ENCODE data around the gene PC. TPM values are rescaled to one million over a fixed set of nuclear protein-coding genes. Genes with fewer than 3 reads are reported as not detected.

Gene PC
- polyA plus RNA-seq, 4 donors, result 44.3 to 58.3 (median 53.0) TPM

DNA sequence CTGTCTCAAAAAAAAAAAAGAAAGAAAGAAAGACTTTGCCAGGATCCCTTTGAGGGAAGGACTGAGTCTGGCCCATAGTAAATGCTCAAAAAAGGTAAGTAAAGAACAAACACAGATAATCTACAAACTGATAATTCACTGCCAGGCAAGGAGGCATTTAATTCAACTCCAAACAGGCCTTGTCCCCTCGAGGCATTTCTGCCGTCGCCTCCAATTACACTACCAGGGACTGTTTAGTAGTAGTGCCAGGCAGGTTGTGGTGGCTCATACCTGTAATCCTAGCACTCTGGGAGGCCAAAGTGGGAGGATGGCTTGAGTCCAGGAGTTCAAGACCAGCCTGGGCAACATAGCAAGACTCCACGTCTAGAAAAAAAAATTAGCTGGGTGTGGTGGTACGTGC lies 43.7 kb downstream of the PC start:
- no peak for DNase-seq (ENCODE audit: low read depth in 4 of 4, low spot score in 2 of 4)

DNA sequence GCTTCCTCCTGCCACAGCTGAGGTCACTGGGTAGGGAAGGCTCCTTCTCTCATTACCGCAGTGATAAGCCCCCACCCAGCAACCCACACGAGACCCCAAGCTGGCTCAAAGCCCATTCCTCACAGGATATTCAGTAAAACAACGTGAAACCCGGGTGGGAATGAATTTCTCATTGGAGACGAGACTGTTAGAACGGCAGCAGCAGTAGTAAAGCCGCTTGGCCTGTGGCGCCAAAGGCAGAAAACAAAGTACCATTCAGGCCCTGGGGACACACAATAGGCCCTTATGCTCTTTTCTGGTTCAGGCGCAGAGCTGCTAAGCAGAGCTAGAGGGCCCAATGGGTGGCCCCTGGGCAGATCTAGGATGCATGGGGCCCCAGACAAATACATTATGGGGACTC lies 45.3 kb downstream of the PC start:
- DNase-seq (ENCODE audit: low read depth in 4 of 4, low spot score in 2 of 4), result no peak

GRCh38 chr11:66912361-66912760 lies 45.8 kb downstream of the PC start:
- DNase-seq (ENCODE audit: low read depth in 4 of 4, low spot score in 2 of 4), result no peak

- no peak for DNase-seq (ENCODE audit: low read depth in 4 of 4, low spot score in 2 of 4)
These were observed 47.5 kb downstream of the PC start for GRCh38 chr11:66910669-66911068.

DNA sequence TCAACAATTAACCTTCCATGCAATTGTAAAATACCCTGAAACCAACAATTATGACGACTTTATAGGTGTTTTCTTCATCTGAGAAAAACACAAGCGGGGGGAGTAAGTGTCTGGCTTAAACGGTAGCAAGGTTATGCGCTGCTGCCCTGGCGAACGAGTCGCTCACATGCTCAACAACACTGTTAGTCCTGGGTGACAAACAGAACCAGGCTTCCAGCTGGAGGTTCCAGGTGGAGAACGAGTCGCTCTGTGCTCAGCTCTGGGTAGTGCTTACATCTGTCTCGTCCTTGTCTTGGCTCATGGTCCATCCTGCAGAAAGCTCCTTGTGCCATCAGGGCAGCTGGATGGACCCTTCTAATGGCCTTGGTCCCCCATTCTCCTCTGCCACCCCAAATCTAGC lies 48.2 kb downstream of the PC start:
- no peak for DNase-seq (ENCODE audit: low read depth in 4 of 4, low spot score in 2 of 4)

GRCh38 chr11:66909181-66909580 lies 49.0 kb downstream of the PC start:
- DNase-seq (ENCODE audit: low read depth in 4 of 4, low spot score in 2 of 4), result no peak

DNA sequence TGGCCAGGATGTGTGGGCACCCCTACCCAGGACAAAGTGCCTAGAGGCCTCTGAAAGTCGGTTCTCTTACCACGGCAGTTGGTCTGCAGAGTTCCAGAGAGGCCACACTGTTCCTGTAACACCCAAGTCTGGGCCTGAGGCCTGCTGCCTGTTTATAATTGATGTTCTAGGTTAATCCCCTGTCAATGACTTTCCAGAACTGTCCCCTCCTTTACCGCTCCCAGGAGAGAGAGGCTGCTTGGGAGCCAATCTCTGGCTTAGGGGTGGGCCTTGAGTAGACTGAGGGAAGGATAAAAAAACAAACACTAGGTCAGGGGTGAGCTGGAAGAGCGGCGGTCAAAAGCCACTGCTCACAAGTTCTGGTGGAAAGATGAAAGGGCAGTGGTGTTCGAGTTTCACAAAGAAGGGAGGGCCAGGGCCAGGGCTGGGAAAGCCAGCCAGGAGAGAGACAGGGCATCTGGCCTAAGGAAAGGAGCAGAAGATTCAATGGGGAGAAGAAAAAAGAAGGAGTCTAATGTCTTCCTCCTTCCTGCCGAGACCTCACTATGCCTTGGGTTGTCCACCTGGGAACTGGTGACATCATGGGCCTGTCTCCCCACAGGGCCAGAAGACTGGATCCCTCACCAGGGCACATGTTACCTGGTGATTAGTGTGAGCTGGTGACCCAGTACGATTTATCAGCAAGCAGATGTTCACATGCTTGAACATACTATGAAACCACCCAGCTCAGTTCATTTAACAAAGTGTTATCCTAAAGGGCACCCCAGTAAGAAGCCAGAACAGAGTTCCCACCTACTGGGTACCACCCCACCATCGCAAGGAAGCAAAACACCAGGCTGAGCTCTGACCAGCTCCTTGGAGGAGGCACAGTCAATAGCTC lies 50.2 kb downstream of the PC start:
- peak in 1 of 4 donors; percentile 39 for DNase-seq (ENCODE audit: low read depth in 4 of 4, low spot score in 2 of 4)

DNA sequence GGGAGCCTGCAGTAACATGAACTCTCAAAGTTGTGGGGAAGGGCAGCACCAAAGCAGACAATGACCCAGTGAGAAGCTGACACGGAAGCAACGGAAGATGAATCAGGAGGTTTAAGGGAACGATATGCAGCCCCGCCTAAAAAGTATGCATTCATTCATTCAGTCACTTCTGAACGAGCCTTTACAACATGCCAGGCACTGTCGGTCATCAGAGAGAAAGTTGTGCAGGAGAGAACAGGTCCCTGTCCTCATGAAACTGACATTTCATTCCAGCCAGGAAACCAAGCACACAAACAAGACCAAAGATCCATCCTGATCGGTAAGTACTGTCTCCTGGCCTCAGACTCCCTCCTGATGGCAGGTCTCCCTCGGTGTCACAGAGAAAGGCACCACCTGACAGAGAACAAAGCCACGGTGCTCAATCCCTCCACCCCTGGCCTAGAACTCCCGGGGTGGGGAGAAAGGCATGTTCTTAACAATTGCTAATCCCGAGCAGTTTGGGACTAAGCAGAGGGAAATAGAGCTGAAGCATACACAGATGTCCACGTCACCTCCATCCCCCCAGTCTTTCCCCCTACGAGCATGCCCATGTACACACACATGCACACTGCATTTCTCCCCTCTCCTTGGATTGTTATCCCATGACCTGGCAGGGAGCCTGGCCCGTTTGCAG lies 52.0 kb downstream of the PC start:
- DNase-seq (ENCODE audit: low read depth in 4 of 4, low spot score in 2 of 4), result no peak

- no peak for DNase-seq (ENCODE audit: low read depth in 4 of 4, low spot score in 2 of 4)
These were observed 52.6 kb downstream of the PC start for GRCh38 chr11:66905631-66906030.

GRCh38 chr11:66904981-66905521 lies 53.1 kb downstream of the PC start:
- no peak for DNase-seq (ENCODE audit: low read depth in 4 of 4, low spot score in 2 of 4)

GRCh38 chr11:66904561-66904960 lies 53.6 kb downstream of the PC start:
- DNase-seq (ENCODE audit: low read depth in 4 of 4, low spot score in 2 of 4), result no peak

DNA sequence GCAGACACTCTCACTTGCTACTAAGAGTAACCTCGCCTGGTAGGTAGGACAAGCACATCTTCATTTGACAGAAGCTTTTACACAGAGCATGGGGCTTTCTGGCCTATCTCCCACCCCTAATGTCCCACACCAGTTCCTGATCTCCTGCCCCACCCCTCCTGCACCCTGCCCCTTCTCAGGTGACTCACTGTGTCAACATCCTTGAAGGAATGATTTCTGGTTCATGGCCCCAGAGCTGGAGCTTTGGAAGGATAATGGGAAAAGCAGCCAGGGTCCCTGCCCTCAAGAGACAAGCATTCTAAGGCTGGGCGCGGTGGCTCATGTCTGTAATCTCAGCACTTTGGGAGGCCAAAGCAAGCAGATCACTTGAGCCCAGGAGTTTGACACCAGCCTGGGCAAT lies 54.1 kb downstream of the PC start:
- no peak for DNase-seq (ENCODE audit: low read depth in 4 of 4, low spot score in 2 of 4)

DNA sequence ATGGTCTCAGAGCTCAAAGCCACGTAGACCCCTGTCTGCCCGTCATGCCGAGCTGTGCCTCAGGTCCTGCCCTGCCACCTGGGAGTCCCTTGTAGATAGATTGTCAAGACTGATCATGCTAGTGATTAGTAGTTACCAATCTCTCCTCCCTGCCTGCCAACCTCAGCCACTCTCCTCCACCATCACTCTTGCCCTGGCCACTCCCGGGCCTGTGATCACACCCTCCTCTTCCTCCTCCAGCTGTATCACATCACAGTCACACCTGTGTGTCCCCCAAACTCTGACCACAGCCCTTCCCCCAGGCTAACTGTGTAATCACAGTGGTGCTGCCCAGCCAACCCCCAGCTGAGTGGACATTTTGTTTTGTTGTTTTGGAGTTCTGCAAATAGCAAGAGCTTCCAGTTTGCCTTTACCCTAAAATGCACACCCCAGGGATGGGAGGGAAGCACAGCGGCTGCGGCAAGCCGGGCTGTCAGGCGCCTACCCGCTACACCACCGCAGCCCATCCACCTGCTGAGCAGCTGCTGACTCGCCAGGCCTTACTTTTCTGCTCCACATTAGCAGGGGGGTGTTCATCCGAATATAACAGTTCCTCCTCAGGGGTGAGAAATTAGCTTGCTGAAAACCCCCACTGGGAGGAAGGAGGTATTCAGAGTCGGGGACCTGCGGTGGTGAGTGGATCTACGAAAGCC lies 55.6 kb downstream of the PC start:
- no peak for DNase-seq (ENCODE audit: low read depth in 4 of 4, low spot score in 2 of 4)

- no peak for DNase-seq (ENCODE audit: low read depth in 4 of 4, low spot score in 2 of 4)
These were observed 56.2 kb downstream of the PC start for GRCh38 chr11:66901964-66902390.

- no peak for DNase-seq (ENCODE audit: low read depth in 4 of 4, low spot score in 2 of 4)
These were observed 64.0 kb downstream of the PC start for GRCh38 chr11:66894141-66894540.

- DNase-seq (ENCODE audit: low read depth in 4 of 4, low spot score in 2 of 4), result no peak
These were observed 65.3 kb downstream of the PC start for GRCh38 chr11:66892911-66893310.

- DNase-seq (ENCODE audit: low read depth in 4 of 4, low spot score in 2 of 4), result no peak
These were observed 66.1 kb downstream of the PC start for GRCh38 chr11:66891851-66892660.

GRCh38 chr11:66889960-66890359 lies 68.2 kb downstream of the PC start:
- no peak for DNase-seq (ENCODE audit: low read depth in 4 of 4, low spot score in 2 of 4)

- no peak for DNase-seq (ENCODE audit: low read depth in 4 of 4, low spot score in 2 of 4)
These were observed 69.9 kb downstream of the PC start for GRCh38 chr11:66888282-66888681.

DNA sequence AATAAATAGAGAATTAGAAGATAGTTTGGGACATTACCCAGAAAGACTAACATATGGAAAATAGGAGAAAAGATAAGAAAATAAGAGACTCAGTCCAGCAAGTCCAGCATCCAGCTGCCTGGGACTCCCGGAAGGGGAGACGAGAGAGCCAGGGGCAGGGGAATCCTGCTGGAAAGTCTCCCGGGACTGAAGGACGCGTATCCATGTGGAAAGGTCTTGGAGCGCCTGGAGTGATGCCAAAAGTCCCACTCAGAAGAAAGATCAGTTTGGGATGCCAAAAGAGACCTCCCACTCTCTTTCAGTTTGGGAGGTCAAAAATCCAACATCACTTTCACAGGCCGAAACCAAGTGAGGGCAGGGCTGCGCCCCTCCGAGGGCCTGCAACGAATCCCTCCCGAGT lies 70.7 kb downstream of the PC start:
- DNase-seq (ENCODE audit: low read depth in 4 of 4, low spot score in 2 of 4), result no peak

Measured in left renal cortex interstitium (tissue), 4 donors.